IMR-90 (cell line): ENCODE measurements around the gene RANGRF. TPM values are rescaled to one million over a fixed set of nuclear protein-coding genes. Genes with fewer than 3 reads are reported as not detected.

Experiments
- ATAC-seq: fragments of 200-7000 bp; cut with Tn5 transposase; 2 replicates; pipeline ENCODE4 v1.9.1; 2020; ENCODE audit warnings: low read depth, mild to moderate bottlenecking, moderate library complexity
- BruUV-seq: library from RNA; stranded (reverse); fragments of 400-500 nt; replicated peaks from 2 replicates; lab custom pipeline; 2021; lab: Mats Ljungman, UMichigan
- CTCF ChIA-PET: fragments of 300-600 bp; formaldehyde crosslinking; extraction: SDS; loops from one replicate; lab custom pipeline; 2021; ENCODE audit warnings: antibody characterized with exemption; lab: Yijun Ruan, JAX
- POLR2A ChIA-PET: fragments of 300-600 bp; sonication (Branson Sonifier 250); formaldehyde crosslinking; loops from one replicate; lab custom pipeline; 2022; ENCODE audit warnings: antibody characterized with exemption; ENCODE audit not compliant: unreplicated experiment; lab: Charles Lee
- DNase-seq: peaks from one replicate; pipeline ENCODE4 v3.0.0; 2013
- H2AFZ ChIP-seq: replicated peaks from 2 replicates; pipeline ENCODE3; 2013; ENCODE audit warnings: low read length, mild to moderate bottlenecking; ENCODE audit not compliant: poor library complexity
- H2AK5ac ChIP-seq: 2 replicates; pipeline ENCODE4 v1.6.1; 2013; ENCODE audit warnings: low read depth, low read length, inconsistent platforms
- H2AK9ac ChIP-seq: replicated peaks from 2 replicates; pipeline ENCODE3; 2013; ENCODE audit warnings: mild to moderate bottlenecking, low read depth, low read length, moderate library complexity; ENCODE audit not compliant: poor library complexity
- H2BK120ac ChIP-seq: 2 replicates; pipeline ENCODE4 v1.6.1; 2013; ENCODE audit warnings: low read depth, low read length, inconsistent platforms
- H2BK15ac ChIP-seq: 3 replicates; pipeline ENCODE4 v1.6.1; 2013; ENCODE audit warnings: low read depth, low read length, inconsistent platforms
- H2BK20ac ChIP-seq: 2 replicates; pipeline ENCODE4 v1.6.1; 2013; ENCODE audit warnings: low read depth, mild to moderate bottlenecking, inconsistent platforms, low read length, moderate library complexity
- H2BK5ac ChIP-seq: 2 replicates; pipeline ENCODE4 v1.6.1; 2013; ENCODE audit warnings: mild to moderate bottlenecking, low read depth, low read length, inconsistent platforms; ENCODE audit not compliant: poor library complexity, severe bottlenecking
- H3K14ac ChIP-seq: replicated peaks from 2 replicates; pipeline ENCODE4 v1.6.1; 2013; ENCODE audit warnings: low read depth, low read length, inconsistent platforms
- H3K18ac ChIP-seq: 2 replicates; pipeline ENCODE4 v1.6.1; 2013; ENCODE audit warnings: low read depth, low read length, control low read depth
- H3K23ac ChIP-seq: 2 replicates; pipeline ENCODE4 v1.6.1; 2013; ENCODE audit warnings: low read depth, low read length, inconsistent platforms
- H3K27ac ChIP-seq: 2 replicates; pipeline ENCODE4 v1.5.1; 2013; ENCODE audit warnings: mild to moderate bottlenecking, control low read depth, low read length; ENCODE audit not compliant: insufficient read depth
- H3K27me3 ChIP-seq: 2 replicates; pipeline ENCODE4 v1.6.1; 2013; ENCODE audit warnings: low read length; ENCODE audit not compliant: control insufficient read depth, insufficient read depth
- H3K36me3 ChIP-seq: 2 replicates; pipeline ENCODE4 v1.6.1; 2013; ENCODE audit warnings: low read length, mixed read lengths; ENCODE audit not compliant: control insufficient read depth, insufficient read depth
- H3K4ac ChIP-seq: 2 replicates; pipeline ENCODE4 v1.6.1; 2013; ENCODE audit warnings: low read depth, low read length, inconsistent platforms
- H3K4me1 ChIP-seq: 2 replicates; pipeline ENCODE4 v1.6.1; 2013; ENCODE audit warnings: low read length, mixed read lengths; ENCODE audit not compliant: control insufficient read depth, insufficient read depth
- H3K4me2 ChIP-seq: 2 replicates; pipeline ENCODE4 v1.6.1; 2013; ENCODE audit warnings: low read depth, mild to moderate bottlenecking, control low read depth, low read length, moderate library complexity
- H3K4me3 ChIP-seq: 2 replicates; pipeline ENCODE4 v1.5.1; 2013; ENCODE audit warnings: low read depth, mild to moderate bottlenecking, control low read depth, low read length, moderate library complexity; ENCODE audit not compliant: insufficient read depth
- H3K56ac ChIP-seq: 2 replicates; pipeline ENCODE4 v1.6.1; 2013; ENCODE audit warnings: low read length, inconsistent platforms; ENCODE audit not compliant: insufficient read depth; ENCODE audit errors: extremely low read depth
- H3K79me1 ChIP-seq, 2 experiments: 2 replicates each; pipeline ENCODE4 v1.6.1; 2013; ENCODE audit warnings: low read length in 2 of 2, inconsistent platforms in 1 of 2, low read depth in 1 of 2
- H3K9ac ChIP-seq: 2 replicates; pipeline ENCODE4 v1.6.1; 2013; ENCODE audit warnings: low read depth, low read length, control low read depth
- H3K9me1 ChIP-seq: 2 replicates; pipeline ENCODE4 v1.6.1; 2013; ENCODE audit warnings: low read length, inconsistent platforms; ENCODE audit not compliant: insufficient read depth
- H3K9me3 ChIP-seq: 2 replicates; pipeline ENCODE4 v1.6.1; 2013; ENCODE audit warnings: low read length; ENCODE audit not compliant: control insufficient read depth, insufficient read depth
- H4K20me1 ChIP-seq: 2 replicates; pipeline ENCODE4 v1.6.1; 2013; ENCODE audit warnings: low read length, inconsistent platforms; ENCODE audit not compliant: insufficient read depth
- H4K5ac ChIP-seq: 2 replicates; pipeline ENCODE4 v1.6.1; 2013; ENCODE audit warnings: mild to moderate bottlenecking, low read depth, low read length, control low read depth
- H4K8ac ChIP-seq, 2 experiments: 2 replicates each; pipeline ENCODE4 v1.6.1; 2013; ENCODE audit warnings: low read depth in 2 of 2, low read length in 2 of 2, control low read depth in 1 of 2, inconsistent platforms in 1 of 2
- H4K91ac ChIP-seq: 2 replicates; pipeline ENCODE4 v1.6.1; 2013; ENCODE audit warnings: low read depth, low read length, inconsistent platforms; ENCODE audit not compliant: insufficient read depth
- CHD1 ChIP-seq: IDR thresholded peaks from 2 replicates; pipeline ENCODE4 v1.6.1; 2012; ENCODE audit warnings: low read depth, low read length, improper control_type of control experiment
- MAZ ChIP-seq: IDR thresholded peaks from 2 replicates; pipeline ENCODE4 v1.6.1; 2012; ENCODE audit warnings: low read depth, mild to moderate bottlenecking, low read length, improper control_type of control experiment, moderate library complexity, borderline replicate concordance
- WGBS, 2 experiments: methylation state at CpG; one replicate each; pipeline versions ENCODE4 v1.1.5 to v1.1.7; 2013; ENCODE audit warnings: missing lambda C conversion rate in 2 of 2; ENCODE audit not compliant: insufficient read length in 1 of 2; ENCODE audit errors: extremely low coverage in 2 of 2; 5-methylcytosine and 5-hydroxymethylcytosine counted together
- dilution Hi-C: fragments of 300-500 bp; cut with HindIII; formaldehyde crosslinking; loops from one replicate; pipeline ENCODE4 v1.14.3; 2018; ENCODE audit warnings: low sequenced_read_pairs; ENCODE audit not compliant: unreplicated experiment
- in situ Hi-C: fragments of 300-500 bp; cut with MboI; formaldehyde crosslinking; loops from 3 replicates; pipeline ENCODE4 v1.14.3; 2019; ENCODE audit warnings: low sequenced_read_pairs, inconsistent platforms, mixed read lengths
- intact Hi-C: fragments of 100-400 bp; cut with micrococcal nuclease; formaldehyde crosslinking; loops from 2 replicates; pipeline ENCODE4 v1.10.0; 2022
- polyA plus RNA-seq, 3 experiments: library from polyadenylated mRNA; depleted of rRNA; stranded (reverse); fragments of >200 nt; gene quantifications; 2 replicates each; pipeline ENCODE4 v1.2.3, GENCODE V29; 2012; ENCODE audit warnings: low replicate concordance in 1 of 3
- total RNA-seq: library from RNA; depleted of rRNA; stranded (reverse); fragments of >200 nt; gene quantifications from 2 replicates; pipeline ENCODE4 v1.2.3, GENCODE V29; 2012

Gene RANGRF
- total and polyA plus RNA-seq, 2 of the 4 experiments (the other 2 are of a cell fraction), result 19.5 to 36.6 TPM

DNA sequence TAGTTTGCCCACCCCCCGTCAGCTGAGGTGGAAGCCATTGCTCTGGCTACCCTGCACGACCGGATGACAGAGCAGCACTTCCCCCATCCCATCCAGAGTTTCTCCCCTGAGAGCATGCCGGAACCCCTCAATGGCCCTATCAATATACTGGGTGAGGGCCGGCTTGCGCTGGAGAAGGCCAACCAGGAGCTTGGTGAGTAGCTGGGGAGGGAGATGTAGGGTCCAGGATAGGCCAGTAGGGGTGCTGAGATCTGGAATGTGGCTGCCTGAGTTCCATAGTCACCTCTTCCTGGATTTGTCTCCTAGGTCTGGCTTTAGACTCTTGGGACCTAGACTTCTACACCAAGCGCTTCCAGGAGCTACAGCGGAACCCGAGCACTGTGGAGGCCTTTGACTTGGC is 33.0 kb upstream of the RANGRF start:
- H3K18ac ChIP-seq, result no peak overlapping the region
- H2BK15ac ChIP-seq, result no peak overlapping the region
- POLR2A ChIA-PET, result no interaction called here
- H3K4ac ChIP-seq, result no peak overlapping the region
- H2BK5ac ChIP-seq, result no peak overlapping the region
- H2AK9ac ChIP-seq, result no peak overlapping the region
- WGBS, 2 experiments, result 100% methylated on average over 3 of the region's 9 CpGs; no CpG with 5 or more reads in 1 of the 2 experiments
- no peak overlapping the region for H3K4me3 ChIP-seq
- no TSS peak for BruUV-seq
- no peak overlapping the region for H3K27ac ChIP-seq
- H3K4me2 ChIP-seq, result no peak overlapping the region
- H3K9me3 ChIP-seq, result no peaks in the 10 kb centered on the region
- dilution Hi-C loops (no loop called here), in situ Hi-C loops (no loop called here), intact Hi-C loops (no loop called here)
- no peak overlapping the region for H3K14ac ChIP-seq
- no peaks in the 10 kb centered on the region for H3K9me1 ChIP-seq
- no peaks in the 10 kb centered on the region for H3K27me3 ChIP-seq
- peaks cover 30% of the 10 kb centered on the region for H3K36me3 ChIP-seq
- ATAC-seq (no peak), DNase-seq (no peak)
- H3K23ac ChIP-seq, result no peak overlapping the region
- no peak overlapping the region for H4K91ac ChIP-seq
- no peak overlapping the region for H2BK20ac ChIP-seq
- H3K9ac ChIP-seq, result no peak overlapping the region
- CTCF ChIA-PET, result no interaction called here
- TF ChIP-seq MAZ (no peak), CHD1 (no peak)
- no peak overlapping the region for H2AFZ ChIP-seq
- no peak overlapping the region for H4K8ac ChIP-seq
- H4K20me1 ChIP-seq, result no peaks in the 10 kb centered on the region
- no peak overlapping the region for H2AK5ac ChIP-seq
- H4K5ac ChIP-seq, result no peak overlapping the region
- H2BK120ac ChIP-seq, result no peak overlapping the region
- H3K4me1 ChIP-seq, result no peaks in the 10 kb centered on the region
- no peak overlapping the region for H3K56ac ChIP-seq
- peaks cover 7 to 14% of the 10 kb centered on the region in 2 experiments for H3K79me1 ChIP-seq
